Mesendoderm (in vitro differentiated cells): ENCODE data around the gene CKAP4.

Source experiments
- DNase-seq: peaks from one replicate; pipeline ENCODE4 v3.0.0; 2013
- H2AK5ac ChIP-seq: 2 replicates; pipeline ENCODE4 v1.6.1; 2013; ENCODE audit warnings: low read length, inconsistent platforms
- H2BK120ac ChIP-seq: 2 replicates; pipeline ENCODE4 v1.6.1; 2013; ENCODE audit warnings: low read depth, mild to moderate bottlenecking, low read length, moderate library complexity, mixed read lengths
- H2BK15ac ChIP-seq: replicated peaks from 2 replicates; pipeline ENCODE4 v1.6.1; 2013; ENCODE audit warnings: low read depth, mild to moderate bottlenecking, moderate library complexity
- H2BK5ac ChIP-seq: 2 replicates; pipeline ENCODE4 v1.6.1; 2013; ENCODE audit warnings: low read length, inconsistent platforms
- H3K18ac ChIP-seq: 2 replicates; pipeline ENCODE4 v1.6.1; 2013; ENCODE audit warnings: mild to moderate bottlenecking, low read length, mixed read lengths
- H3K23ac ChIP-seq: one replicate; pipeline ENCODE4 v1.6.1; 2013; ENCODE audit warnings: low read length
- H3K27ac ChIP-seq: 2 replicates; pipeline ENCODE4 v1.5.1; 2013; ENCODE audit warnings: low read depth, mild to moderate bottlenecking, inconsistent platforms, low read length, moderate library complexity
- H3K27me3 ChIP-seq: 2 replicates; pipeline ENCODE4 v1.6.1; 2013; ENCODE audit warnings: low read length, control low read depth, mild to moderate bottlenecking, inconsistent platforms; ENCODE audit not compliant: insufficient read depth, poor library complexity
- H3K36me3 ChIP-seq: 2 replicates; pipeline ENCODE4 v1.6.1; 2013; ENCODE audit warnings: low read length, inconsistent platforms; ENCODE audit not compliant: control insufficient read depth, insufficient read depth
- H3K4ac ChIP-seq: one replicate; pipeline ENCODE4 v1.6.1; 2013; ENCODE audit warnings: low read depth, mild to moderate bottlenecking, low read length, moderate library complexity
- H3K4me1 ChIP-seq: 2 replicates; pipeline ENCODE4 v1.6.1; 2013; ENCODE audit warnings: low read depth, low read length, inconsistent platforms; ENCODE audit not compliant: control insufficient read depth
- H3K4me2 ChIP-seq: 2 replicates; pipeline ENCODE4 v1.6.1; 2013; ENCODE audit warnings: low read length
- H3K4me3 ChIP-seq: 2 replicates; pipeline ENCODE4 v1.5.1; 2013; ENCODE audit warnings: mild to moderate bottlenecking, low read length
- H3K56ac ChIP-seq: one replicate; pipeline ENCODE4 v1.6.1; 2013; ENCODE audit warnings: low read length
- H3K79me1 ChIP-seq: 2 replicates; pipeline ENCODE4 v1.6.1; 2013; ENCODE audit warnings: low read length, inconsistent platforms
- H3K79me2 ChIP-seq: 2 replicates; pipeline ENCODE4 v1.6.1; 2013; ENCODE audit warnings: mild to moderate bottlenecking, low read length; ENCODE audit not compliant: control insufficient read depth, insufficient read depth
- H3K9ac ChIP-seq: 2 replicates; pipeline ENCODE4 v1.6.1; 2013; ENCODE audit warnings: low read length, inconsistent platforms
- H4K5ac ChIP-seq: one replicate; pipeline ENCODE4 v1.6.1; 2013; ENCODE audit warnings: low read length
- H4K8ac ChIP-seq: one replicate; pipeline ENCODE4 v1.6.1; 2013; ENCODE audit warnings: low read depth, mild to moderate bottlenecking, control low read depth, low read length, moderate library complexity
- WGBS: extraction: QIAGEN DNeasy Blood & Tissue Kit; methylation state at CpG from one replicate; pipeline ENCODE4 v1.1.7; 2013; ENCODE audit warnings: low lambda C conversion rate, missing lambda C conversion rate; ENCODE audit not compliant: insufficient coverage; ENCODE audit errors: extremely low coverage; 5-methylcytosine and 5-hydroxymethylcytosine counted together

CKAP4 gene

DNA sequence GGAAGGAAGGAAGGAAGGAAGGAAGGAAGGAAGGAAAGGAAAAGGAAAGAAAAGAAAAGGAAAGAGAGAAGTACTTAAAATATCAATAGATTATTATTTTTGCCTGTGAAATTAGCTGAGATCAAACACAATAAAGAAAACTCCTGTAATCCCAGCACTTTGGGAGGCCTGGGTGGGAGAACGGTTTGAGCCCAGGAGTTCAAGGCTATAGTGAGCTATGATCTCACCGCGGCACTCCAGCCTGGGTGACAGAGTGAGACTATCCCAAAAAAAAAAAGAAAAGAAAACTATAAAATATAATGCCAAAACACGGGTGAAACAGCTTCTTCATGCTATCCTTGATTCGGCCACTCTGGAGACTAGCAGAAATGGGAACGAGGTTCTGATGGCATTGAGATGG, 26.2 kb upstream of the CKAP4 start:
- Histone ChIP-seq H3K79me1 (no peaks in the 10 kb centered on the region), H2AK5ac (no peak overlapping the region), H2BK120ac (no peak overlapping the region), H3K27me3 (no peaks in the 10 kb centered on the region), H3K27ac (no peak overlapping the region), H4K5ac (no peak overlapping the region), H3K4me3 (no peak overlapping the region), H3K4me1 (no peaks in the 10 kb centered on the region), H3K4me2 (no peak overlapping the region), H2BK5ac (no peak overlapping the region), H3K9ac (no peak overlapping the region), H3K18ac (no peak overlapping the region), H2BK15ac (no peak overlapping the region), H3K36me3 (no peaks in the 10 kb centered on the region), H3K23ac (no peak overlapping the region), H4K8ac (no peak overlapping the region), H3K56ac (no peak overlapping the region), H3K4ac (no peak overlapping the region), H3K79me2 (no peaks in the 10 kb centered on the region)
- DNase-seq, result no peak
- WGBS, result no CpG with 5 or more reads among the region's 6 CpGs

DNA sequence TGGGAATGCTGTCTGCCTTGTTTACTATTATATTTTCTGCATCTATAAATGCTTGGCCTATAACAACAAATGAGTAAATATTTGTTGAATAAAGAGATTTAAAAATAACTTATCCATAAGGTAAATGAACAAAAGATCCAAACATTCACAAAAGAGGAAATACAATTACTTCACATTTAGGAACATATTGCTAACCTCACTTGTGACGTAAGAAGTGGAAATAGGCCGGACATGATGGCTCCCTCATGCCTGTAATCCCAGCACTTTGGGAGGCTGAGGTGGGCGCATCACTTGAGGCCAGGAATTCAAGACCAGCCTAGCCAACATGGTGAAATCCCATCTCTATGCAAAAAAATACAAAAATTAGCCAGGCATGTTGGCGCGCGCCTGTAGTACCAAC, 25.7 kb upstream of the CKAP4 start:
- Histone ChIP-seq H4K8ac (no peak overlapping the region), H3K23ac (no peak overlapping the region), H2BK120ac (no peak overlapping the region), H3K27me3 (no peaks in the 10 kb centered on the region), H3K4me2 (no peak overlapping the region), H3K79me2 (no peaks in the 10 kb centered on the region), H3K9ac (no peak overlapping the region), H3K4ac (no peak overlapping the region), H4K5ac (no peak overlapping the region), H3K27ac (no peak overlapping the region), H3K4me3 (no peak overlapping the region), H3K56ac (no peak overlapping the region), H2AK5ac (no peak overlapping the region), H2BK5ac (no peak overlapping the region), H3K4me1 (no peaks in the 10 kb centered on the region), H3K36me3 (no peaks in the 10 kb centered on the region), H3K18ac (no peak overlapping the region), H2BK15ac (no peak overlapping the region), H3K79me1 (no peaks in the 10 kb centered on the region)
- no CpG with 5 or more reads among the region's 6 CpGs for WGBS
- no peak for DNase-seq

DNA sequence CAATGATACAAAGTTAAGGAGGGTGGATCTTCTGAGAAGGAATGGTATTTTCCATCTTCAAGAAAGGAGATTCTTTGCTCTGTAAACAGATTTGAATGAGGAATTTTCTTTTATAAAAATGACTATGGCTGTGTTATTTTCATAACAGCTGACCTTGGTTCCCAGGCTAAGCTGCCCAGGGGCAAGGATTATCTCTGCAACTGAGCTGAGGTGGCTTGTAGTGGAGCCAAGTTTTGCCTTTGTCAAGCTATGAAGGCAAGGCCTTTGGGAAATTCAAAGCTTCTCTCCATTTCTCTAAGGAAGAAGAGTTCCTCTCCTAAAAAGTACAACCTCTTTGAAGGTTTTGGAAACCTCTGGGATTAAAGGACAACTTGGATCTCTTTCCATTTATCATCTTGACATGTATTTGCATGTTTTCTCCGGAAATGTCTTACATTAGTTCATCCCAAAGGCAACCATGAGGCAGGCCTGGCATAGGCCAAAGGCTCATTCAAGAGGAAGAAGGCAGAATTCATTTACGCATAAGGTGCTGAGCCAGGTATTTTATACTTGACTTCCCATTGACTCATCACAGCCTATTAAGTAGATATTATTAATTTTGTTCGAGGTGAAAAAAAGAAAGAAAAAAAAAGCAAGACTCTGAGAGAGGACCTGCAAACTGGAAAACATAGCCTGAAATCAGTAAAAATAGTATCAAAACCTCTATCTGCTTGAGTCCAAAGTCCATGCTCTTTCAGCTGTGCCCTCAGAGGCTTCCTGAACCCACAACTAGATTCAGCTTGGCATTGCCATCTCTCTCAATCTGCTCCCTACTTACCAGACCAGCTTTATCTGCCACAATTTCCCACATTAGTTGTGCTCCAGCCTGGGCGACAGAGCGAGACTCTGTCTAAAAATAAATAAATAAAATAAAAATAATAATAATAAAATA, 24.0 kb upstream of the CKAP4 start:
- H3K9ac ChIP-seq, result no peak overlapping the region
- no peak overlapping the region for H3K27ac ChIP-seq
- no peaks in the 10 kb centered on the region for H3K79me2 ChIP-seq
- no peak overlapping the region for H3K23ac ChIP-seq
- H3K4me3 ChIP-seq, result no peak overlapping the region
- H4K5ac ChIP-seq, result no peak overlapping the region
- H3K36me3 ChIP-seq, result no peaks in the 10 kb centered on the region
- no peak overlapping the region for H2BK15ac ChIP-seq
- no peaks in the 10 kb centered on the region for H3K79me1 ChIP-seq
- no peak overlapping the region for H3K4ac ChIP-seq
- H3K56ac ChIP-seq, result no peak overlapping the region
- no peak overlapping the region for H4K8ac ChIP-seq
- H3K27me3 ChIP-seq, result no peaks in the 10 kb centered on the region
- no CpG with 5 or more reads among the region's 5 CpGs for WGBS
- DNase-seq, result no peak
- no peak overlapping the region for H2BK5ac ChIP-seq
- no peaks in the 10 kb centered on the region for H3K4me1 ChIP-seq
- H3K18ac ChIP-seq, result no peak overlapping the region
- no peak overlapping the region for H2BK120ac ChIP-seq
- H3K4me2 ChIP-seq, result no peak overlapping the region
- H2AK5ac ChIP-seq, result no peak overlapping the region

DNA sequence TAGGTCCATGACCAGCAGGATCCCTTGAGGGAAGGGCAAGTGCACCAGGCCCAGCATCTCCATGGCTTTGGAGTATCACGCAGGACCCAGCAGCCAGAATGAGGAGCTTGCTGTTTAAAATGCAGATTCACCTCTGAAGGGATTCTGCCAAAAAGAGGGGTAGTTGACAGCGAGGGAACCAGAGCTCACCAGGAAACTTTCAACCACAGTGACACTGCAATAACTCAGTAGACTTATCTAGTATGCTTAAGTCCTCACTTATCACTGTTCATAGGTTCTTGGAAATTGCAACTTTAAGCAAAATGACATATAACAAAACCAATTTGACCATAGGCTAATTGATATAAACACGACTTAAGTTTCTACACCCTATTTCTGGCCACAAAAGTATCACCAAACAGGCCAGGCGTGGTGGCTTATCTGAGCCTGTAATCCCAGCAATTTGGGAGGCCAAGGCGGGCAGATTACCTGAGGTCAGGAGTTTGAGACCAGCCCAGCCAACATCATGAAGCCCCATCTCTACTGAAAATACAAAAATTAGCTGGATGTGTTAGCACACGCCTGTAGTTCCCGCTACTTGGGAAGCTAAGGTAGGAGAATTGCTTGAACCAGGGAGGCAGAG, 21.4 kb upstream of the CKAP4 start:
- H3K27ac ChIP-seq, result no peak overlapping the region
- no peaks in the 10 kb centered on the region for H3K27me3 ChIP-seq
- no peak overlapping the region for H4K5ac ChIP-seq
- no peaks in the 10 kb centered on the region for H3K4me1 ChIP-seq
- H3K23ac ChIP-seq, result no peak overlapping the region
- no peaks in the 10 kb centered on the region for H3K79me2 ChIP-seq
- no peak overlapping the region for H3K4me2 ChIP-seq
- H3K9ac ChIP-seq, result no peak overlapping the region
- H3K36me3 ChIP-seq, result no peaks in the 10 kb centered on the region
- H3K56ac ChIP-seq, result no peak overlapping the region
- no CpG with 5 or more reads among the region's 7 CpGs for WGBS
- H2BK120ac ChIP-seq, result no peak overlapping the region
- no peak overlapping the region for H3K4ac ChIP-seq
- H2BK15ac ChIP-seq, result no peak overlapping the region
- H2BK5ac ChIP-seq, result no peak overlapping the region
- no peak for DNase-seq
- no peaks in the 10 kb centered on the region for H3K79me1 ChIP-seq
- H3K18ac ChIP-seq, result no peak overlapping the region
- no peak overlapping the region for H2AK5ac ChIP-seq
- no peak overlapping the region for H4K8ac ChIP-seq
- no peak overlapping the region for H3K4me3 ChIP-seq

DNA sequence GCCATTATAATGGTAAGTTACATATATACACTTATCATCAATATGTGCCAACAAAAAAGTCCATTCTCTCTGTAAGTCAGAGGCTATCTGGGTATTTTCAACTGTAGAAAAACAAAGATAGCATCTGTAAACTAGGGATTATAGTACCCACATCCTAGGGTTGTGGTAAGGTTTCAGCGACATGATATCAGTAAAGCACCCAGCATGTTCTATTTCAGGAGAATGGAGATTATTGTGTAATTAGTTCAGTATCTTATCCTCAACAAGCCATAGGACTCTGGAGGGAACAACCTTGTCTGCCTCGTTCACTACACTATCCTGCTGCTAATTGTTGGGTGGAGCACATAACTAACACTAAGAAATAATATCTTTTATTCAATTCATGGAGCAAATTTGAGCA, 19.7 kb upstream of the CKAP4 start:
- no peak overlapping the region for H4K5ac ChIP-seq
- no peak overlapping the region for H3K4me3 ChIP-seq
- H2AK5ac ChIP-seq, result no peak overlapping the region
- no peak overlapping the region for H3K23ac ChIP-seq
- H2BK15ac ChIP-seq, result no peak overlapping the region
- H3K4ac ChIP-seq, result no peak overlapping the region
- no peaks in the 10 kb centered on the region for H3K36me3 ChIP-seq
- H2BK120ac ChIP-seq, result no peak overlapping the region
- no peak overlapping the region for H4K8ac ChIP-seq
- no peak overlapping the region for H3K9ac ChIP-seq
- H3K79me1 ChIP-seq, result no peaks in the 10 kb centered on the region
- no peak overlapping the region for H3K56ac ChIP-seq
- H3K4me1 ChIP-seq, result no peaks in the 10 kb centered on the region
- no peaks in the 10 kb centered on the region for H3K27me3 ChIP-seq
- DNase-seq, result peak; percentile 13
- no peak overlapping the region for H3K18ac ChIP-seq
- H3K79me2 ChIP-seq, result no peaks in the 10 kb centered on the region
- no CpG with 5 or more reads among the region's 2 CpGs for WGBS
- H3K27ac ChIP-seq, result no peak overlapping the region
- H3K4me2 ChIP-seq, result no peak overlapping the region
- H2BK5ac ChIP-seq, result no peak overlapping the region
